Right ventricle myocardium inferior (tissue), 1 donor: Measurements from ENCODE around the gene SLC12A3. TPM values are rescaled to one million over a fixed set of nuclear protein-coding genes. Genes with fewer than 3 reads are reported as not detected.
"Not testable (repeated sequence)": the region's sequence is repeated elsewhere in the genome, so short reads cannot be mapped to it uniquely, and the experiment has no call there.

Experiments used
- ATAC-seq: fragments of 200-7000 bp; cut with Tn5 transposase; one replicate; pipeline ENCODE4 v1.9.1; 2020; ENCODE audit warnings: mild to moderate bottlenecking, moderate library complexity
- DNase-seq: peaks from one replicate; pipeline ENCODE4 v3.0.0; 2021; ENCODE audit errors: missing footprints
- intact Hi-C: fragments of 100-400 bp; cut with DNase I; formaldehyde crosslinking; loops from one replicate; pipeline ENCODE4 v1.11.0; 2022
- total RNA-seq: library from RNA; stranded (reverse); fragmentation: NEBNext Ultra II Directional; extraction: Animal tissue kit (Norgen Biotek cat#: 25700); gene quantifications from one replicate; pipeline ENCODE4 v1.2.1, GENCODE V29; 2021
- donor health status: DM: no; HTN: yes; CAD: no; lungs with severe emphysema.

SLC12A3 gene
- total RNA-seq, 1 donor from 2014 or later = not detected

- peak; percentile 99 for DNase-seq
- ATAC-seq = peak; percentile 97
- intact Hi-C loops = loop anchor here (5.0 to 10.0 kb wide), 2 partner anchors 65 to 253 kb away; partner anchors contain the start of genes PSME3IP1, RSPRY1 and SLC12A3
Measured at GRCh38 chr16:56931892-56932720, 67.1 kb downstream of the SLC12A3 start, which contains the start of gene HERPUD1. TSS of gene HERPUD1 (plus strand) at chr16:56932142. CDS start at chr16:56932245, 103 bp downstream.

- intact Hi-C loops = loop anchor here (5.0 to 10.0 kb wide), 2 partner anchors 66 to 252 kb away; partner anchors contain the start of genes PSME3IP1, RSPRY1 and SLC12A3
Measured at GRCh38 chr16:56932721-56933619, 68.0 kb downstream of the SLC12A3 start.

GRCh38 chr16:56933828-56934598, 69.0 kb downstream of the SLC12A3 start:
- intact Hi-C loops = loop anchor here (5.0 to 10.0 kb wide), 2 partner anchors 67 to 251 kb away; partner anchors contain the start of genes PSME3IP1, RSPRY1 and SLC12A3
- DNase-seq (no peak), ATAC-seq (no peak)

More at GRCh38 chr16:56932721-56933619, 68.0 kb downstream of the SLC12A3 start:
- DNase-seq = peak; percentile 93
- peak; percentile 77 for ATAC-seq

GRCh38 chr16:56934599-56935145, 69.7 kb downstream of the SLC12A3 start:
- not testable (repeated sequence) for DNase-seq, ATAC-seq
- intact Hi-C loops = loop anchor here (5.0 to 10.0 kb wide), 2 partner anchors 67 to 250 kb away; partner anchors contain the start of genes PSME3IP1, RSPRY1 and SLC12A3

GRCh38 chr16:56935201-56935600, 70.2 kb downstream of the SLC12A3 start:
- ATAC-seq (no peak), DNase-seq (no peak)
- intact Hi-C loops = loop anchor here (10.0 kb wide), 1 partner anchor 250 kb away; the partner anchor contains the start of genes PSME3IP1 and RSPRY1

- intact Hi-C loops = loop anchor here (10.0 kb wide), 1 partner anchor 248 kb away; the partner anchor contains the start of genes PSME3IP1 and RSPRY1
- no peak for DNase-seq
- ATAC-seq = no peak
Measured at GRCh38 chr16:56936491-56936890, 71.5 kb downstream of the SLC12A3 start.

- ATAC-seq (no peak), DNase-seq (no peak)
- intact Hi-C loops = loop anchor here (10.0 kb wide), 1 partner anchor 248 kb away; the partner anchor contains the start of genes PSME3IP1 and RSPRY1
Measured at GRCh38 chr16:56936950-56937349, 71.9 kb downstream of the SLC12A3 start.

GRCh38 chr16:56938664-56939513, 73.9 kb downstream of the SLC12A3 start:
- intact Hi-C loops = loop anchor here (10.0 kb wide), 1 partner anchor 246 kb away; the partner anchor contains the start of genes PSME3IP1 and RSPRY1
- ATAC-seq = peak; percentile 16

GRCh38 chr16:56939801-56940200, 74.8 kb downstream of the SLC12A3 start:
- intact Hi-C loops = loop anchor here (10.0 kb wide), 1 partner anchor 245 kb away; the partner anchor contains the start of genes PSME3IP1 and RSPRY1
- no peak for DNase-seq
- no peak for ATAC-seq

More at GRCh38 chr16:56938664-56939513, 73.9 kb downstream of the SLC12A3 start:
- no peak for DNase-seq

- DNase-seq (no peak), ATAC-seq (no peak)
- intact Hi-C loops = no loop called here
Measured at GRCh38 chr16:56941092-56941491, 76.1 kb downstream of the SLC12A3 start.

- ATAC-seq (no peak), DNase-seq (no peak)
- intact Hi-C loops = no loop called here
Measured at GRCh38 chr16:56941856-56942331, 76.9 kb downstream of the SLC12A3 start.

GRCh38 chr16:56943761-56944375, 78.9 kb downstream of the SLC12A3 start:
- intact Hi-C loops = no loop called here
- DNase-seq (no peak), ATAC-seq (no peak)

GRCh38 chr16:56944954-56945839, 80.2 kb downstream of the SLC12A3 start:
- ATAC-seq = no peak
- intact Hi-C loops = no loop called here
- no peak for DNase-seq

GRCh38 chr16:56945847-56946527, 81.0 kb downstream of the SLC12A3 start:
- DNase-seq (no peak), ATAC-seq (no peak)
- intact Hi-C loops = no loop called here
